Stimulated activated CD4-positive, alpha-beta T cell treated with anti-CD3 and anti-CD28 coated beads, TNF-alpha, amount 100 ng/mL, for 1 hour (primary cell): ENCODE results near the gene GHR.

Experiments used
- DNase-seq, 3 donors: peaks; one replicate each; pipeline ENCODE4 v3.0.0-alpha.2; 2020; ENCODE audit warnings: low read depth in 3 of 3, low spot score in 1 of 3

Gene GHR

DNA sequence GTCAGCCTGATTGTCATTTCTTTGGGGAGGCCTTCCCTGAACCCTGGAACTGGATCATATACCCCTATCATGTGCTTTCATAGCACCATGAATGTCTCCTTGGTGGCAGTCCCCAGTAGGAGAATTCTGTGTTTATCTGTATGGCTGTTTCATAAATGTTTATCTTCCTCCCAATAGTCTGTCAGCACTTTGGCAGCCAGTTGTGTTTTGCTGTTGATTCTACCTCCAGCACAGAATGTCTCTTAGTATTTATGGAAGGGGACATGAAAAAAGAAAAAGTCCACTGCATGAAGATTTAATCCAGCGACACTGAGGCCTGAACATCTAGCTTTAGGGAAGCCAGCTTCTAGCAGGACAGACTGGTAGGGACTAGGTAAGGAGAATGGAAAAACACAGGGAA, 38.3 kb downstream of the GHR start:
- no peak for DNase-seq

GRCh38 chr5:42462083-42462482, 38.8 kb downstream of the GHR start:
- no peak for DNase-seq

DNA sequence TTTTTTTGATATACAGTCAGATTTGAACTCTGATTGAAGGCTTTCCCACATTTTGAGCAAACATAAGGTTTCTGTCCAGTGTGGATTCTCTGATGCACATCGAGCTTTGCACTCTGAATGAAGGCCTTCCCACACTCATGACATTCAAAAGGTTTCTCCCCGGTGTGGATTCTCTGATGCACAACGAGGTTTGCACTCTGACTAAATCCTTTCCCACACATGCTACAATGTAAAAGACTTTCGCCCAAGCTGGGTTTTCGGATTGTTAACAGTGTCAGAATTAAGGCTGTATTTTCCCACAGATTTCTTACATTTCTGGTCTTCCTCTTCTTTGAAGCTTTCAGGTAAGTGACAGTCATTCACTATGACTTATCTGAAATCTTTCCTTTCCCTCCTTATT, 44.3 kb downstream of the GHR start:
- no peak for DNase-seq

DNA sequence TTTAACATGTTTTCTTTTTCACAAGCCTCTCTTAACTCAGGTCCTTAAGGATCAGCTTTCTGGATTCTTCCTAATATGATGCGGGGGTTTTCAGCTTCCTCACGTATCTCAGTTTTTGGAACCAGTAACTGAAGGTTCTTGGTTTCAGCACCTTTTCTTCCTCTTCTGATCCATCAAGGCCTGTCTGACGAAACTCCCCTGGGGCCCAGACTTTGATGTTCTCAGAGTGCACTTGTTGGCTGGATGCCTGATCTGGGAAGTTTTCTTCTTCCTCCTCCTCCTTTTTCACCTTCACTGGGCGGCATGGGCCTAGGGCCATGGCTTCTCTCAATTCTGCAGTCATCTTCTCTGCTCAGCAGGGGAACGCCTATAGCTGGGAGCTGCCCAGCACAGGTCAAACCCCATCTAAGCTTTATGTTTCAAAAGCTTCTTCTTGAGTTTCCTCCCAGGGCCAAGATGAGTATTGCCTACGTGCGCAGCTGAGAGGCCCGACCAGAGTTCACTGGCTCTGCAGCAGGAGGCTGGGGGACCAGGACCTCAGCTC, 44.8 kb downstream of the GHR start:
- DNase-seq = no peak

DNA sequence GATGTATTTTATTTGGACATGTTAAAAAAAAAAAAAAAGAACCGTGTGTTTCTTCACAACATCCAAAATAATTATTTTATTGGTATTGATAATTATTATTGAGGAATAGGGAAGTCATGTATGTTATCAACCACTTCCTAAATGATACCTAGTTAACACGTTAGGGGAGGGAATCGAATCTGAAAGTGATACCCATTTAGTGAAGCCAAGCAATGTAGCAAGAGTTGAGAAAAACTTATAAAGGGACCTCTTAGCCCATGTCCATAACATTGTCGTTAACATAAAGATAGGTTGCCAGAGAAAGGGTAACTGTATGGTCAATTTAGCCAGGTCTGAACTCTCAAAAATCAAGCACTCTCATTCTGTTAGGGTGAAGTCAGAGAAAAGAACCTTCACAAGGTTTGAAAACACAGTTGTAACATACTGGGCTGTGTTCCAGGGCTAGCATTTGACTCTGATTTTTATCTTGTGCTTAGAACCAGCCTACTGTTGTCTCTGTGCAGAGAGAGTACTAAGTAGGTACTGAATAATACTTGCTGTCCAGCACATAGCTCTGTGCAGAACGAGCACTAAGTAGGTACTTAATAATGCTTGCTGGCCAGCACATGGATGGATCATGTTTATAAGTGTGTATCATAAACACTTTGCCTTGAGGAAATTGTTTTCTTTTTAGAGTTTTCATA, 60.4 kb downstream of the GHR start:
- no peak for DNase-seq

- DNase-seq = no peak
These were observed 63.8 kb downstream of the GHR start for GRCh38 chr5:42487077-42487476.

GRCh38 chr5:42487821-42488220, 64.6 kb downstream of the GHR start:
- no peak for DNase-seq

- DNase-seq = no peak
These were observed 67.6 kb downstream of the GHR start for GRCh38 chr5:42490831-42491230.

DNA sequence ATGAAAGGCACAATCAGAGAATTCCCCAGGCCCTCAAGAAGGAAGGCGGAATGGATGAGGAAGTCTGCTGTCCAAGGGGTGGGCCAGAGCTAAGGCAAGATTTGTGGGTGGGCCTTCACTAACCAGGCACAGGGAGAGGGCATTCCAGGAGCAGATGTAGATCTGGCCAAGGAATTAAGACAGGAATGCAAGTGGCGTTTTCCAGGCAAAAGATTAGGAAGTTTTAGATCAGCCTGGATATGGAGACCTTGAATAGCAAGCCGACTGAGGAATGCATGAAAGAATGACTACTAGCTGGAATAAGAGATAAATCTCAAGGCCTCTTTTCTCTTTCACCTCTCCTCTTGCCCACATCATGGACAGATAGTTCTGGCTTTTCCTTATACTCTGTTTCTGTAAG, 68.5 kb downstream of the GHR start:
- DNase-seq = no peak

GRCh38 chr5:42492974-42493373, 69.7 kb downstream of the GHR start:
- DNase-seq = no peak

DNA sequence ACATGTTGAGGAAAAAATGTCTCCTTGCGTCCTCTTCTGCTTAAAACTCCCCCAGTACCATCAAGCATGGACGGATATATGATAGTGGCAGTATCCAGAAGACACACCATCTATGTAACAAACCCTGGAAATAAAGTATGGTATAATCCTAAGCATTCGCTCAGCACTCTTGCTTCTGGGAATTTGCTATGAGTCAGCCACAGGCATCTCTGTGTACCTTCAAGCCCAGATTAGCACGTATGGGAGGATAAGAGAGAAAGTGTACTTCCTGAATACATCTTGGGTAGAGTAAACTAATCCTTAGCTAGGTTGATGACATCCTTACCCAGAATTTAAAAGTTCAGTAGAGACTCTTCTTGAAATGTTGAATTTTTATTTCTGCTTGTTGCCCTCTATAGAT, 71.2 kb downstream of the GHR start:
- no peak for DNase-seq

- DNase-seq = no peak
These were observed 72.7 kb downstream of the GHR start for GRCh38 chr5:42495914-42496313.

- DNase-seq = no peak
These were observed 73.3 kb downstream of the GHR start for GRCh38 chr5:42496397-42497156.

GRCh38 chr5:42498000-42498399, 74.8 kb downstream of the GHR start:
- DNase-seq = no peak

DNA sequence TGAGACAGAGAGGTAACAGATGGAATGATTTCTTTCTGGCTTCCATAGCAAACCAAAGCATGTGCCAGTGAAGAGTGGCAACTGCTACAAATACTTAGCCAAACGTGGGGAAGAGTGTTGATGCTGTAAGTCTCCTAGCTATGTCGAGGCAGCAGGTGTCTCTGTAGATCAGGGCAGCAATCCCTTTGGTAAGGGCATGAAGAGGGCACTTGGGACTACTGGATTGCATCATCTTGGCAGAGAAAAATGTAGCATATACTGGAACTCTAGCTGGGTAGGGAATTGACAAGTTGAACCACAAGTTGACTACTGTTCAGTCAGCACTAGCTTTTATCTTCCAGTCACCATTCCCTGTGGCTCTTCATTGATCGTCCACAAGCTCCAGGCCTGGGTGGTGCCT, 75.8 kb downstream of the GHR start:
- DNase-seq = no peak

GRCh38 chr5:42500003-42500599, 76.9 kb downstream of the GHR start:
- no peak for DNase-seq

DNA sequence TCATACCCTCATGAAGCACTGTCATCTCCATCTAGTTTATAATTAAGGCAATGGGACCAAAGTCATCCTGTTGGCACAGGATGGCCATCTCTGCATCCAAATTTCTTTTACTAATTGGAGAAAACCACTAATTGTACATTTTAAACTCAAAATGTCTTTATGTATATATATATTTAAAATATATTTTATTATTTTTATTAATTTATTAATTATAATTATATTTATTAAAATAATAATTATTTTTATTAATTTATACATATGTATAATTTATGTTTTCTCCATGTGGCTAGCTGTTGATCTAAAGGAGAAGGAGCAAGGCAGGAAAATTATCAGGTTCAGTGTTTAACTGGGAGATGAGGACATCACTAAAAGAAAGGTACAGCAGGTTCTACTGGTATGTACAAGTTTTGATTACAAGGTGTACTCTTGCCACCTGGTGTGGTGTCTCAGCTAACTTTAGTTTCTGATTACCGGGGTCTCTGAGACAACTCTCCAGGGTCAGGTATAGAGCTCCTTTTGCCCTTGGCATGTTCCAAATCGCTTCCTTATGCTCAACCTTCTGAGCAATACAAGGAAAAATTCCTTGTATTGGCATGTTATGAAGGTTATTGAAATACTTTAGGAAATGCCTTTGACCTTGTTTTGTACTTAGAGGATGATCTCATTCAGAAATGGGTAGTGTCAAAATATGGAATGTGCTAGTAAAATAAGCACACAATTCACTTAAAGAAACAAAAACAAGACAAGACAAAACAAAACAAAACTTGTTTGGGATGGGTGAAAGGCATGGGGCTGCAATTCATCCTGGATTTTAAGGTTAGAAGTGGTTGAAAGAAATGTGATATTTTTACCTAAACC, 79.6 kb downstream of the GHR start:
- no peak for DNase-seq

DNA sequence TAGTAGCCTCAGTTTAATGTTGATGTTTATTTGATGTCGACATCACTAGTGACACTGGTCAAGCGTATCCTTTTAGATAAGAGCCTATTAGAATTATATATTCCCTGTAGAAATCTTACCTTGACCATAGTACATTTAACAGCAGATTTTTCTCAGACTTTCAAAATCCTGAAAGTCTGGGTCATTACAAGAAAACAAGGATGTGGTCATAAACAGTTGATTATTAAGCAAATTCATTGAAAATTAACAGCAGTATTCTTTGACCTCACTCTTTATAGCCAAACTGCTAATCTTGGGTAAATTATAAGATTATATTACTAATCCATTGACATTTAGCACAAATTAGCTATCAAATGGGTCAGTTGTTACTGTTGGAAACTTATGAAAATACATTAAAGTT, 83.4 kb downstream of the GHR start:
- no peak for DNase-seq

DNA sequence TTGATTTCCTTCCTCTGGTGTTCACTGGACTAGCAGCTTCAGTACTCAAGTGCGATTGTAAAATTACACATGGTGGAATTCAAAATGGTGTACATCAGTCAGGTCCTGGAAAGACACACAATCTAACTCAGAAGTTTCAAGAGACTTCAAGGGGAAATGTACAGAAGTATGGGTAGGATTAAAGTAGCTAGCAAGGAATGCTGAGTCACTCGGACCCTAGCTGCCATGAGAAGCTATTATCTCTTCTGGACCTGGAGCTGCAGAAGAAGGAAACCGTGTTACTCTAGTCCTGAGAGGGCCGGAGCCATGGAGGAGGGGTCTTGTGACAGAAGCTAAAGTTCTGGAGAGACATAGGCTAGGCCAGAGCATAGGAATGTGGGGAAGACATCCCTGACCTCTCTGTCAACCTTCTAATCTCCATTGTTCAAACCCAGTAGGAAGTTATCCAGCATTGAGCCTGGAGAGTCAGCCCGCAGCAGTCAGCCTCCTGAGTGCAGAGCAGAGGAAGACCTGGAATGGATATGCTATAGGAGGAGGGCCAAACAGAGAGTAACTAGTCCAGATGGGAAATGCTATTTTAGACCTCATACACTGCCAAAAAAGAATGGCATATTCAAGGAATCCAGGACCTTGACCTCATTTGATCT, 84.3 kb downstream of the GHR start:
- no peak for DNase-seq

DNA sequence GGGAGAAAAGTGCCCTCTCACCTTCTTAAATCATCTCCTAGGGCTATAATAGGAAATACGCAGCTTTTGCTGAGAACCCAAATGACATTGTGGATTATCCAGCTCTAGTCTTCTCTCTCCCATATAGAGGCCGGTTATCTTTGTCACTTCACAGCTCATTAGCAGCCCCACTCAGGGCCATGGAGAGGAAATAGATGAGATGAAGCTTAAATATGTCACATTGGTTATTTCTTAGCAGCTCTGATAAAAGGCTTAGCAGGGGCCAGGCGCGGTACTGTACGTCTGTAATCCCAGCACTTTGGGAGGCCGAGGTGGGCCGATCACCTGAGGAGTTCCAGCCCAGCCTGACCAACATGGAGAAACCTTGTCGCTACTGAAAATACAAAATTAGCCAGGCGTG, 90.0 kb downstream of the GHR start:
- DNase-seq = no peak

DNA sequence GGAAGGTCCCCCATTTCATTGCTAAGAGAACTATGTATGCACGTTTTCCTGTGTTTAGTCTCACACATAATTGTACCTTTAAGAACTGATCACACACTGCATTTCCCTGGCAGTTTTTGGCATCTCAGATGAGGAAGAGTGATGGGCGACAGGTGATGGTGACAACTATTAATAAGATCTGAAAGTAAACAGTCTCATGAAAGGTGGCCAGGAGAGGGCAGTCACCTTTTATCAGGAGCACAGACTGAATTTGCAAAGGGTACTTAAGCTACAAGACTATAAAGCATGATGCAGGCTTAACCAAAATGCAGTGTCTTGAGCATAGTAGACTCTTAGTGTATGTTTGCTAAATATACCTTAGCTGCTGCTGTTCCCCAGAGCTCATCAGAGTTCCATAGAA, 91.5 kb downstream of the GHR start:
- DNase-seq = no peak
